HepG2 (cell line): ENCODE data around the gene FAM110C. TPM values are rescaled to one million over a fixed set of nuclear protein-coding genes. Genes with fewer than 3 reads are reported as not detected.

ENCODE experiments used
- ATAC-seq: fragments of 200-7000 bp; cut with Tn5 transposase; 3 replicates; pipeline ENCODE4 v1.9.1; 2020; ENCODE audit warnings: mild to moderate bottlenecking, moderate library complexity
- BruUV-seq: library from RNA; stranded (reverse); fragments of 400-500 nt; replicated peaks from 2 replicates; lab custom pipeline; 2021; lab: Mats Ljungman, UMichigan
- CTCF ChIA-PET: fragments of 300-600 bp; formaldehyde crosslinking; extraction: SDS; loops from one replicate; lab custom pipeline; 2021; ENCODE audit warnings: low total read pairs, inconsistent platforms, low intra/inter-chr PET ratio; lab: Yijun Ruan, JAX
- POLR2A ChIA-PET: fragments of 350-600 bp; sonication (Branson Sonifier 250); formaldehyde crosslinking; loops from one replicate; lab custom pipeline; 2020; ENCODE audit warnings: antibody characterized with exemption, inconsistent platforms; lab: Yijun Ruan, JAX
- DNase-seq: peaks from one replicate; pipeline ENCODE4 v3.0.0-alpha.2; 2015; ENCODE audit warnings: low spot score
- FAIRE-seq: peaks from 3 replicates; lab custom pipeline; 2011; peaks lifted over from hg19 to GRCh38; lab: Jason Lieb, UNC
- H2AFZ ChIP-seq: one replicate; pipeline ENCODE4 v1.6.1; 2011; ENCODE audit warnings: low read length, inconsistent platforms
- H3K27ac ChIP-seq: fragments of 300-600 bp; 3 replicates; pipeline ENCODE4 v1.8.0; 2011; ENCODE audit warnings: mixed run types, mild to moderate bottlenecking, mixed read lengths, low read length, inconsistent platforms; ENCODE audit not compliant: insufficient read depth; ENCODE audit errors: extremely low read length
- H3K27me3 ChIP-seq, 2 experiments: fragments of 200-600 bp in 1 of 2; 2 replicates in 1 of 2; 3 replicates in 1 of 2; pipeline versions ENCODE4 v1.6.0 to v1.8.0; 2011; ENCODE audit warnings: low read length in 2 of 2, mild to moderate bottlenecking in 2 of 2, moderate library complexity in 2 of 2, inconsistent platforms in 1 of 2; ENCODE audit not compliant: insufficient read depth in 2 of 2, control insufficient read depth in 1 of 2
- H3K36me3 ChIP-seq, 2 experiments: fragments of 200-600 bp in 1 of 2; replicated peaks in 1 of 2; 2 replicates in 1 of 2; 3 replicates in 1 of 2; pipeline versions ENCODE4 v1.5.1 to v1.8.0; 2011; ENCODE audit warnings: low read length in 2 of 2, inconsistent platforms in 1 of 2; ENCODE audit not compliant: insufficient read depth in 2 of 2, control insufficient read depth in 1 of 2
- H3K4me1 ChIP-seq: 2 replicates; pipeline ENCODE4 v1.5.1; 2012; ENCODE audit warnings: low read length, inconsistent platforms; ENCODE audit not compliant: insufficient read depth
- H3K4me2 ChIP-seq: 2 replicates; pipeline ENCODE4 v1.6.0; 2011; ENCODE audit warnings: low read depth, low read length, inconsistent platforms
- H3K4me3 ChIP-seq, 3 experiments: fragments of 200-600 bp in 1 of 3; sonication (generic), shearing (Covaris generic) in 1 of 3; replicated peaks in 1 of 3; 2 replicates each; pipeline ENCODE4 v1.5.1; 2011 to 2016; ENCODE audit warnings: low read length in 3 of 3, inconsistent platforms in 2 of 3, low read depth in 2 of 3, mild to moderate bottlenecking in 2 of 3, control low read depth in 1 of 3, mixed read lengths in 1 of 3; ENCODE audit not compliant: insufficient read depth in 1 of 3
- H3K79me2 ChIP-seq: one replicate; pipeline ENCODE4 v1.6.1; 2011; ENCODE audit warnings: low read length, inconsistent platforms; ENCODE audit not compliant: insufficient read depth
- H3K9ac ChIP-seq: 2 replicates; pipeline ENCODE4 v1.6.0; 2011; ENCODE audit warnings: mild to moderate bottlenecking, low read depth, low read length, inconsistent platforms; ENCODE audit not compliant: insufficient read depth
- H3K9me3 ChIP-seq: 2 replicates; pipeline ENCODE4 v1.5.1; 2012; ENCODE audit warnings: mild to moderate bottlenecking, low read length
- H4K20me1 ChIP-seq: 2 replicates; pipeline ENCODE4 v1.6.0; 2011; ENCODE audit warnings: inconsistent platforms, mild to moderate bottlenecking, low read length, moderate library complexity; ENCODE audit not compliant: insufficient read depth
- MAFK ChIP-seq, 2 experiments: IDR thresholded peaks in 1 of 2; conservative IDR thresholded peaks in 1 of 2; 2 replicates each; pipeline ENCODE4 v1.6.1; 2011; ENCODE audit warnings: improper control_type of control experiment in 2 of 2, low read length in 2 of 2
- NR2F2 ChIP-seq: IDR thresholded peaks from 2 replicates; pipeline ENCODE4 v1.6.1; 2012; ENCODE audit warnings: low read depth, inconsistent platforms, borderline replicate concordance
- STAT5B ChIP-seq: sonication (generic); formaldehyde crosslinking; IDR thresholded peaks from 2 replicates; pipeline ENCODE4 v1.4.0; 2020; ENCODE audit warnings: missing genetic modification reagents
- TFE3 ChIP-seq: IDR thresholded peaks from 2 replicates; pipeline ENCODE4 v1.6.1; 2016
- ZNF263 ChIP-seq: sonication (generic); formaldehyde crosslinking; IDR thresholded peaks from 2 replicates; pipeline ENCODE4 v1.4.0; 2020; ENCODE audit warnings: missing genetic modification reagents
- ZNF556 ChIP-seq: sonication (generic); formaldehyde crosslinking; IDR thresholded peaks from 2 replicates; pipeline ENCODE4 v1.4.0; 2020; ENCODE audit warnings: mild to moderate bottlenecking, missing genetic modification reagents, borderline replicate concordance
- ZNF891 ChIP-seq: sonication (generic); formaldehyde crosslinking; IDR thresholded peaks from 2 replicates; pipeline ENCODE4 v1.5.0; 2020; ENCODE audit warnings: mild to moderate bottlenecking, missing genetic modification reagents
- ZSCAN29 ChIP-seq: sonication (generic); formaldehyde crosslinking; conservative IDR thresholded peaks from 2 replicates; pipeline ENCODE4 v1.4.0; 2020; ENCODE audit warnings: mild to moderate bottlenecking, missing genetic modification reagents
- WGBS: methylation state at CpG from one replicate; pipeline ENCODE4 v1.1.6; 2017; ENCODE audit warnings: low lambda C conversion rate; 5-methylcytosine and 5-hydroxymethylcytosine counted together
- in situ Hi-C: cut with HindIII; loops from 2 replicates; pipeline ENCODE4 v1.10.0; 2017; ENCODE audit warnings: low pct_unique_long_range_greater_than_20kb; ENCODE audit not compliant: extremely low pct_ligation_motif_present
- intact Hi-C: fragments of 100-400 bp; cut with micrococcal nuclease; formaldehyde crosslinking; loops from one replicate; pipeline ENCODE4 v1.10.0; 2022; ENCODE audit not compliant: unreplicated experiment
- polyA plus RNA-seq, 8 experiments: library from polyadenylated mRNA; depleted of rRNA in 3 of 8; stranded (reverse) in 7 of 8; unstranded in 1 of 8; fragments of >200 nt; fragmentation: Illumina TruSeq in 4 of 8; extraction: Trizol in 4 of 8; gene quantifications; 2 replicates each; pipeline versions ENCODE4 v1.2.1 to v1.2.3, GENCODE V29; 2011 to 2016; ENCODE audit warnings: low read depth in 4 of 8, missing spikeins in 1 of 8, mixed read lengths in 1 of 8; ENCODE audit not compliant: insufficient read depth in 1 of 8
- total RNA-seq, 5 experiments: library from RNA; depleted of rRNA; stranded (reverse); fragments of >200 nt; fragmentation: Illumina TruSeq; extraction: Trizol; gene quantifications; 2 replicates each; pipeline ENCODE4 v1.2.3, GENCODE V29; 2016; ENCODE audit warnings: low read depth in 1 of 5

Gene FAM110C
- total and polyA plus RNA-seq, 2 of the 13 experiments (the other 11 are each of a cell fraction or from before 2014, with no cell fraction given), result 1.2 to 3.5 TPM

- TF ChIP-seq TFE3 (CRISPR knock-in tag), result no peak
- no peak for TF ChIP-seq STAT5B (CRISPR knock-in tag)
- TF ChIP-seq MAFK (conservative IDR thresholded peaks at IDR 0.05 in 1 of 2, IDR thresholded peaks at IDR 0.05 in 1 of 2; ENCODE audit: low read length in 2 of 2), result peak; percentile 52 to 74; a peak in 3 of 4 replicates
- TF ChIP-seq ZNF263 (CRISPR knock-in tag), result no peak
These were observed 12.7 kb downstream of the FAM110C start (continued) for GRCh38 chr2:33620-34019.

- ATAC-seq (no peak), FAIRE-seq (no peak), DNase-seq (no peak)
- ChIA-PET POLR2A (no interaction called here), CTCF (no interaction called here)
- Histone ChIP-seq H3K36me3 (no peaks in the 10 kb centered on the region), H3K27ac (no peak overlapping the region), H3K4me1 (peaks cover 7% of the 10 kb centered on the region; the same call in 1 of the 2 replicates), H4K20me1 (no peaks in the 10 kb centered on the region), H3K27me3 (peaks cover 0 to 19% of the 10 kb centered on the region in 2 experiments; a peak in 1 of 5 replicates), H3K9me3 (no peaks in the 10 kb centered on the region), H3K4me3 (no peak overlapping the region), H2AFZ (no peak overlapping the region), H3K4me2 (no peak overlapping the region), H3K9ac (no peak overlapping the region), H3K79me2 (no peaks in the 10 kb centered on the region)
- in situ Hi-C loops, result no loop called here
- 29% methylated on average over 5 of the region's 5 CpGs for WGBS
- no TSS peak for BruUV-seq
- TF ChIP-seq ZSCAN29 (CRISPR knock-in tag), result no peak
- no peak for TF ChIP-seq ZNF891 (CRISPR knock-in tag)
- TF ChIP-seq ZNF556 (CRISPR knock-in tag), result no peak
- TF ChIP-seq NR2F2, result no peak
- intact Hi-C loops, result no loop called here
These were observed 14.2 kb downstream of the FAM110C start for GRCh38 chr2:32068-32467.
